Measurements from ENCODE around the gene CFLAR. TPM values are rescaled to one million over a fixed set of nuclear protein-coding genes. Genes with fewer than 3 reads are reported as not detected.
A peak's percentile ranks its signal among the peaks of the same experiment; 100 is the strongest.

Gene CFLAR
- total and polyA plus RNA-seq, 2 of the 13 experiments (the other 11 are each of a cell fraction or from before 2014, with no cell fraction given) = 43.8 to 92.1 TPM

- TF ChIP-seq RFXANK (CRISPR knock-in tag; IDR thresholded peaks at IDR 0.05) (peak; percentile 93), ZNF510 (CRISPR knock-in tag; IDR thresholded peaks at IDR 0.05; ENCODE audit: low read depth) (peak; percentile 91; the same call in 1 of the 2 replicates), ZNF570 (CRISPR knock-in tag; IDR thresholded peaks at IDR 0.05; ENCODE audit: borderline replicate concordance) (no peak), CREB1 (IDR thresholded peaks at IDR 0.05) (peak; percentile 80), CREB1 (CRISPR knock-in tag; IDR thresholded peaks at IDR 0.05) (peak; percentile 95), ZNF343 (CRISPR knock-in tag; IDR thresholded peaks at IDR 0.05) (peak; percentile 96), THAP9 (CRISPR knock-in tag; IDR thresholded peaks at IDR 0.05; ENCODE audit: borderline replicate concordance) (peak; percentile 92; the same call in 1 of the 2 replicates), CBX2 (IDR thresholded peaks at IDR 0.05; ENCODE audit: low read depth, low read length) (no peak), CBX2 (CRISPR knock-in tag; IDR thresholded peaks at IDR 0.05; ENCODE audit: low read depth) (no peak), ZNF331 (CRISPR knock-in tag; IDR thresholded peaks at IDR 0.05) (peak; percentile 89), TP53 (CRISPR knock-in tag; conservative IDR thresholded peaks at IDR 0.05) (0 out of 2 replicates have a peak, but pooled peaks have one; percentile 23), ZNF597 (CRISPR knock-in tag; IDR thresholded peaks at IDR 0.05) (no peak), GMEB2 (CRISPR knock-in tag; IDR thresholded peaks at IDR 0.05; ENCODE audit: low read depth) (no peak), PLSCR1 (CRISPR knock-in tag; IDR thresholded peaks at IDR 0.05; ENCODE audit: borderline replicate concordance) (no peak), REL (CRISPR knock-in tag; conservative IDR thresholded peaks at IDR 0.05) (peak; percentile 95; the same call in 1 of the 2 replicates), ESRRA (CRISPR knock-in tag; IDR thresholded peaks at IDR 0.05; ENCODE audit: low read depth) (peak; percentile 73; the same call in 1 of the 2 replicates), EP300 (IDR thresholded peaks at IDR 0.05; ENCODE audit: low read depth in 2 of 2, low read length in 2 of 2) (no peak; a peak in 3 of 4 replicates), EP300 (CRISPR knock-in tag; IDR thresholded peaks at IDR 0.05; ENCODE audit: borderline replicate concordance) (peak; percentile 77), DDIT3 (CRISPR knock-in tag; IDR thresholded peaks at IDR 0.05) (no peak), ZFYVE20 (CRISPR knock-in tag; IDR thresholded peaks at IDR 0.05; ENCODE audit: borderline replicate concordance, low read depth) (no peak), FOXA1 (IDR thresholded peaks at IDR 0.05) (no peak), FOXA1 (CRISPR knock-in tag; IDR thresholded peaks at IDR 0.05) (peak; percentile 25; the same call in 1 of the 2 replicates), TOE1 (CRISPR knock-in tag; IDR thresholded peaks at IDR 0.05) (peak; percentile 90), ZNF777 (CRISPR knock-in tag; IDR thresholded peaks at IDR 0.05) (0 out of 2 replicates have a peak, but pooled peaks have one; percentile 7), MEIS1 (CRISPR knock-in tag; IDR thresholded peaks at IDR 0.05; ENCODE audit: borderline replicate concordance) (peak; percentile 91; the same call in 1 of the 2 replicates)
Measured at GRCh38 chr2:201071479-201072200, 44.3 kb upstream of the CFLAR start, which contains the start of the genes HYCC2 and NDUFB3 (continued).
